AG10803 (cell line): ENCODE measurements around the gene CTBP1.

Source experiments
- DNase-seq: peaks from one replicate; pipeline ENCODE4 v3.0.0; 2010; ENCODE audit warnings: low read depth
- H3K4me3 ChIP-seq: 2 replicates; pipeline ENCODE4 v1.5.1; 2011; ENCODE audit warnings: mild to moderate bottlenecking, low read length, control low read depth
- CTCF ChIP-seq: conservative IDR thresholded peaks from 2 replicates; pipeline ENCODE4 v1.5.1; 2011; ENCODE audit warnings: mild to moderate bottlenecking, low read length, control low read depth, inconsistent platforms

CTBP1 gene

GRCh38 chr4:1195109-1195671 lies 53.7 kb downstream of the CTBP1 start:
- TF ChIP-seq CTCF: no peak
- no peak overlapping the region for H3K4me3 ChIP-seq
- no peak for DNase-seq

- no peak overlapping the region for H3K4me3 ChIP-seq
- DNase-seq: peak; percentile 31
- peak; percentile 16 for TF ChIP-seq CTCF
Observed at GRCh38 chr4:1194010-1194900, 54.7 kb downstream of the CTBP1 start.

GRCh38 chr4:1193206-1194009 lies 55.5 kb downstream of the CTBP1 start:
- H3K4me3 ChIP-seq: no peak overlapping the region
- DNase-seq: no peak
- TF ChIP-seq CTCF: no peak

- H3K4me3 ChIP-seq: peak overlapping the region; percentile 18
- no peak for DNase-seq
- no peak for TF ChIP-seq CTCF
Observed at GRCh38 chr4:1192493-1193205, 56.3 kb downstream of the CTBP1 start.

GRCh38 chr4:1192091-1192492 lies 56.8 kb downstream of the CTBP1 start:
- no peak for TF ChIP-seq CTCF
- H3K4me3 ChIP-seq: peak overlapping the region; percentile 18
- peak; percentile 96 for DNase-seq

- no peak for TF ChIP-seq CTCF
- no peak overlapping the region for H3K4me3 ChIP-seq
- no peak for DNase-seq
Observed at GRCh38 chr4:1191621-1192020, 57.3 kb downstream of the CTBP1 start.
